Neutrophil (primary cell): ENCODE measurements around the gene IMP3.

Experiments used
- H3K27ac ChIP-seq: fragments of 200-600 bp; sonication (generic); 2 replicates; pipeline ENCODE4 v1.5.1; 2016; ENCODE audit warnings: mild to moderate bottlenecking, moderate library complexity
- H3K27me3 ChIP-seq: fragments of 200-600 bp; sonication (generic); 2 replicates; pipeline ENCODE4 v1.6.0; 2016; ENCODE audit warnings: mild to moderate bottlenecking
- H3K36me3 ChIP-seq: fragments of 200-600 bp; sonication (generic); 2 replicates; pipeline ENCODE4 v1.5.1; 2017
- H3K4me1 ChIP-seq, 2 experiments: fragments of 200-600 bp in 1 of 2; sonication (generic) in 1 of 2; 1 replicate in 1 of 2; 2 replicates in 1 of 2; pipeline versions ENCODE4 v1.5.1 to v1.6.1; 2013 to 2016; ENCODE audit warnings: low read depth in 1 of 2, low read length in 1 of 2, mild to moderate bottlenecking in 1 of 2, moderate library complexity in 1 of 2; ENCODE audit not compliant: control insufficient read depth in 1 of 2, insufficient read depth in 1 of 2
- H3K4me3 ChIP-seq, 2 experiments: fragments of 200-600 bp in 1 of 2; sonication (generic) in 1 of 2; 1 replicate in 1 of 2; 2 replicates in 1 of 2; pipeline ENCODE4 v1.5.1; 2013 to 2016; ENCODE audit warnings: low read depth in 1 of 2, low read length in 1 of 2, mild to moderate bottlenecking in 1 of 2, moderate library complexity in 1 of 2
- H3K9me3 ChIP-seq: fragments of 200-600 bp; sonication (generic); 2 replicates; pipeline ENCODE4 v1.5.1; 2016
- TF ChIP-seq, protein P1 (sequence below): fragments of 200-600 bp; sonication (generic); IDR thresholded peaks from 2 replicates; pipeline ENCODE4 v1.5.1; 2016; ENCODE audit warnings: antibody characterized with exemption

The IMP3 gene

DNA sequence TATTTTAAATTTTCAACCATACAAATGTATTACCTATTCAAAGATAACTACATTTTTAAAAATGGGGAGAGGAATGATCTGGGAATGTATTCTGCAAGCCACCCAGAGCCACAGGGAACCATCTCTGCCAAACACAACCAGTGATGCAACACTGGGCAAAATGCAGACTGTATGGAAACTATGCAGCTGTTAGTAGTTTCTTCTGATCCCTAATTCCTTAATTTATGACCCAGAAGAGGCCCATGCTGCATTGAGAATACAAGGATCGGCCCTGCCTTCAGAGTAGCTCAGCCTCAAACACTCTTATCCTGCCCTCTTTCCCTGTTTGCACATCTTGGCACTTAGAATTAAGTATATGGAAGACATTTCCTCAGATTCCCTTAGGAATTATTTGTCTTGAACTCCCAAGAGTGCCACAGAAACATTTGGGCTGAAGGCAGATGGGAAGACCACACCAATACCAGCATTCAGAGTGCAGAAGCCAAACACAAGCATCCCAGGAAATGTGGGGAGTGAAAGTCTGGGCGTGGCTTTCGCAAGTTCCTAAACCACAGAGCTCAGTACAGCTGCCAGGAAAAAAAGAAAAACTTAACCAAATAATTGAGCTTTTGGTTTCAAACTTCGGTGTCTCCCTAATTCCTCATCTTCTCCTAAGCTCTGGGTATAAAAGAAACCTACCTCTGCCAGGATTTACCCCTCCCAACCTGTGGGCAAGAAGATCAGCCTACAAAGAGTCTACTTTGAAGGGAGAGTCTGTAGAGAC is 19.8 kb downstream of the IMP3 start:
- Histone ChIP-seq H3K4me1 (peaks cover 18 to 19% of the 10 kb centered on the region in 2 experiments), H3K9me3 (no peaks in the 10 kb centered on the region), H3K36me3 (peaks cover 23% of the 10 kb centered on the region), H3K27ac (peak overlapping the region; percentile 71), H3K27me3 (no peaks in the 10 kb centered on the region), H3K4me3 (no peak overlapping the region)
- TF ChIP-seq, protein P1, sequence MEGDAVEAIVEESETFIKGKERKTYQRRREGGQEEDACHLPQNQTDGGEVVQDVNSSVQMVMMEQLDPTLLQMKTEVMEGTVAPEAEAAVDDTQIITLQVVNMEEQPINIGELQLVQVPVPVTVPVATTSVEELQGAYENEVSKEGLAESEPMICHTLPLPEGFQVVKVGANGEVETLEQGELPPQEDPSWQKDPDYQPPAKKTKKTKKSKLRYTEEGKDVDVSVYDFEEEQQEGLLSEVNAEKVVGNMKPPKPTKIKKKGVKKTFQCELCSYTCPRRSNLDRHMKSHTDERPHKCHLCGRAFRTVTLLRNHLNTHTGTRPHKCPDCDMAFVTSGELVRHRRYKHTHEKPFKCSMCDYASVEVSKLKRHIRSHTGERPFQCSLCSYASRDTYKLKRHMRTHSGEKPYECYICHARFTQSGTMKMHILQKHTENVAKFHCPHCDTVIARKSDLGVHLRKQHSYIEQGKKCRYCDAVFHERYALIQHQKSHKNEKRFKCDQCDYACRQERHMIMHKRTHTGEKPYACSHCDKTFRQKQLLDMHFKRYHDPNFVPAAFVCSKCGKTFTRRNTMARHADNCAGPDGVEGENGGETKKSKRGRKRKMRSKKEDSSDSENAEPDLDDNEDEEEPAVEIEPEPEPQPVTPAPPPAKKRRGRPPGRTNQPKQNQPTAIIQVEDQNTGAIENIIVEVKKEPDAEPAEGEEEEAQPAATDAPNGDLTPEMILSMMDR, result no peak

DNA sequence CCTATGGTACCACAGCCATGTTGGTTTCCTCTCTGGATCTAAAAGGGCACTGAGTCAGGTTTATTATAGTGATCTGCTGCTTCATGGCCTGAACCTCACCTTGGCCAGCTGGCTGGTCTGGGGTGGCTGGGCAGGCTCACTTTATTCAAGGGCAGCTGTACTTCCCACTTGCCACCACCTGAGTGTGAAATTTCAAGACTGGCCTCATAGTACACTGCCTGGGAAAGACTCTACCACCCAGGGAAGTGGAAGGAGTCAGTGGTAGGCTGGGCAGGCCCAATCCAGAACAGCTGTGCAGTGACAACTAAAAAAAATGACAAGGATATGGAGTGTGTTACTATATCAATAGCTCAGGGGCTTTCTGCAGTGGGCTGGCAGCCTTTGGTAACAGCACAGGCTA is 23.3 kb downstream of the IMP3 start:
- Histone ChIP-seq H3K9me3 (no peaks in the 10 kb centered on the region), H3K36me3 (peaks cover 36% of the 10 kb centered on the region), H3K4me3 (no peak overlapping the region), H3K4me1 (peaks cover 18 to 19% of the 10 kb centered on the region in 2 experiments), H3K27me3 (no peaks in the 10 kb centered on the region), H3K27ac (no peak overlapping the region)
- TF ChIP-seq, protein P1, result no peak

DNA sequence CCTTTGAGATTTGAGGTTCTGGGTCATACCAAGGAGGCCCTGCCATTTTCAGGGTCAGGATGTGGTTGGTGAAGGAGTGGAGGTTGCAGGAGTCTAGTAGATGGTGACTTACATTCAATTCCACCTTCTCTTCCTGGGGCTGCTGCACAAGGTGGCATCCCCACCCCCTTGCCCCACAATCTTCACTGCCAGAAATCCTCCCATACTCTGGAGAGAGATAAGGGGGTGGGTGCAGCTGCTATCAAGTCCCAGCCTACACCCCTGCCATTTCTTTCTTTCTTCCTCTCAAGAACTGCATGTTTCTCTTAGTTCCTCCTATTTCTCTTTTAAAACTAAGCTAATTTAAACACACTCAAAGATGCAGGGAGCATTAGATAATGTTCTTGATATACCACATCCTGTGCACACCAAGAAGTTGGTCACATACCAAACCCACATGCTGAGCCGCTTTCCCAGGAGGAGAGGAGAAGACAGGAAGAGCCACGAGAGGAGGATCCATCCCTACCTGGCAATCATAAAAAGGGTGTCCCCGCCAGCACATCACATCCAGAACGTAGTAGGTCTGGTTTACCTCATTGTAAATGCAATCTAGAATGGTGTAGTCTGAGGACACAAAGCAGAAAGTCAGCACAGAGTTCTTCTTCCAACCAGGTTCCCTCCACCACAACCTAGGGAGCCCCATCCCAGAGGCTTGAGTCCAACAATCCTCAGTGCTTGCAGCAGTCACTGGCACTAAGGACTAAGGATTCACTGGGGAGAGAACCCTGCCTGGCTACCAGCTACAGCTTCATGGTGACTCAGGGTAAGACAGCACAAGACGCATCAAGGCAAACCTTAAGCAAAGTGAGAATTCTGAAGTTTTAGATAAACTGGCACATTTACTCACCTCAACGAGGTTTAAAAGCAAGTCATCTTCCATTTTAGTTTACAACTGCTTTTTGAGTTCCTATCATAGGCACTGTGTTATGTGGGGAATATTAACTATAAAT is 33.0 kb downstream of the IMP3 start:
- no peak overlapping the region for H3K27ac ChIP-seq
- H3K4me3 ChIP-seq, result no peak overlapping the region
- no peaks in the 10 kb centered on the region for H3K4me1 ChIP-seq
- TF ChIP-seq, protein P1, result no peak
- no peaks in the 10 kb centered on the region for H3K27me3 ChIP-seq
- H3K9me3 ChIP-seq, result no peaks in the 10 kb centered on the region
- peaks cover 51% of the 10 kb centered on the region for H3K36me3 ChIP-seq

DNA sequence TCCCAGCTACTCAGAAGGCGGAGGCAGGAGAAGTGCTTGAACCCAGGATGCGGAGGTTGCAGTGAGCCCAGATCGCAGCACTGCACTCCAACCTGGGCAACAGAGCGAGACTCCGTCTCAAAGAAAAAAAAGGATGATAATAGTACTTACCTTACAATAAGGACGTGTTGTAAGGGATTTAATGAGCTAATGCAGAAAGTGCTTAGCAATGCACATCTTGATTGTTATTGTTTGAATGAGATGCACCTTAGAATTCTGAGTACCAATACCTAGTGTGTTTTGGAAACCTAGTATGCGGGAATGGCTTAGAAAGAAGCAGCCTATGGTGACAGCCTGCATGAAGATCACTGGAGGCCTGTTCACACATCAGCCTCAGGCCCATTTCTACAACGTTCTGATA is 34.0 kb downstream of the IMP3 start:
- no peak overlapping the region for H3K4me3 ChIP-seq
- TF ChIP-seq, protein P1, result no peak
- H3K36me3 ChIP-seq, result peaks cover 54% of the 10 kb centered on the region
- H3K27me3 ChIP-seq, result no peaks in the 10 kb centered on the region
- H3K9me3 ChIP-seq, result no peaks in the 10 kb centered on the region
- H3K4me1 ChIP-seq, result no peaks in the 10 kb centered on the region
- H3K27ac ChIP-seq, result no peak overlapping the region

DNA sequence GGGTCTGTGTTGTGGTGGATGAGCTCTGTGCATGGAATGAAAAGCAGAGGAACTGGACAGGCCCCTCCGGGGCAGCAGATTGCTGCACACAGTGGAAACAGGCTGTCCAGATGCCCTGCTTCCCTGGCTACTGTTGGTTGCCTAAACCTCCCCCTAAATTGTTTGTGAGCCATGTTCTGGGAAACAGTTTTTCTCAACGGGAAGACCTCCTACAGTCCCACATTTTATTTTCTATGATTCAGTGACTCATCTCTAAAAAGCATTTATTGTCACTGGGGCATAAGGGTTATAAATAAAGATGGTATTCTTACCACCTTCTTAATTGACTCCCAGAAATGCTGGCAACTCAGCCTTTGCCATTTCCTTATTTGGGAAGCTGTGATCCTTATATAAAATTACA is 40.6 kb downstream of the IMP3 start:
- no peaks in the 10 kb centered on the region for H3K27me3 ChIP-seq
- H3K27ac ChIP-seq, result no peak overlapping the region
- peaks cover 54% of the 10 kb centered on the region for H3K36me3 ChIP-seq
- TF ChIP-seq, protein P1, result no peak
- no peaks in the 10 kb centered on the region for H3K9me3 ChIP-seq
- H3K4me1 ChIP-seq, result no peaks in the 10 kb centered on the region
- H3K4me3 ChIP-seq, result no peak overlapping the region
